HL-60 (cell line): ENCODE measurements around the gene TMEM72.

Experiments
- DNase-seq, 2 experiments: peaks; one replicate each; pipeline ENCODE4 v3.0.0-alpha.2; 2010 to 2020; ENCODE audit warnings: low read depth in 1 of 2, low spot score in 1 of 2
- H3K27ac ChIP-seq: fragments of 250-450 bp; sonication (Bioruptor Pico); replicated peaks from 2 replicates; pipeline ENCODE4 v1.5.1; 2020; ENCODE audit warnings: mild to moderate bottlenecking, moderate library complexity
- H3K27me3 ChIP-seq: fragments of 250-450 bp; sonication (Bioruptor Pico); 2 replicates; pipeline ENCODE4 v1.5.1; 2021; ENCODE audit warnings: mild to moderate bottlenecking, moderate library complexity; ENCODE audit not compliant: insufficient read depth, poor library complexity, severe bottlenecking
- H3K4me3 ChIP-seq: replicated peaks from 2 replicates; pipeline ENCODE4 v1.5.1; 2011; ENCODE audit warnings: mild to moderate bottlenecking, control low read depth, low read length; ENCODE audit not compliant: insufficient read depth
- CTCF ChIP-seq: IDR thresholded peaks from one replicate; pipeline ENCODE4 v1.5.1; 2011; ENCODE audit warnings: low read length, control low read depth, inconsistent platforms; ENCODE audit not compliant: insufficient read depth
- GABPA ChIP-seq: IDR thresholded peaks from 2 replicates; pipeline ENCODE4 v1.6.1; 2012; ENCODE audit warnings: low read depth
- POLR2AphosphoS5 ChIP-seq: IDR thresholded peaks from 2 replicates; pipeline ENCODE4 v1.6.1; 2012; ENCODE audit warnings: low read depth
- SPI1 ChIP-seq: IDR thresholded peaks from 2 replicates; pipeline ENCODE4 v1.6.1; 2012; ENCODE audit warnings: low read depth, mild to moderate bottlenecking, borderline replicate concordance
- TF ChIP-seq, protein P1 (sequence below): IDR thresholded peaks from 2 replicates; pipeline ENCODE4 v1.6.1; 2012; ENCODE audit warnings: low read depth; ENCODE audit not compliant: insufficient replicate concordance

The TMEM72 gene

GRCh38 chr10:44931621-44932516, 20.7 kb downstream of the TMEM72 start:
- Histone ChIP-seq H3K4me3 (no peak overlapping the region), H3K27me3 (no peaks in the 10 kb centered on the region), H3K27ac (no peak overlapping the region)
- no peak for DNase-seq
- no peak for TF ChIP-seq CTCF
- no peak for TF ChIP-seq GABPA
- TF ChIP-seq, protein P1, sequence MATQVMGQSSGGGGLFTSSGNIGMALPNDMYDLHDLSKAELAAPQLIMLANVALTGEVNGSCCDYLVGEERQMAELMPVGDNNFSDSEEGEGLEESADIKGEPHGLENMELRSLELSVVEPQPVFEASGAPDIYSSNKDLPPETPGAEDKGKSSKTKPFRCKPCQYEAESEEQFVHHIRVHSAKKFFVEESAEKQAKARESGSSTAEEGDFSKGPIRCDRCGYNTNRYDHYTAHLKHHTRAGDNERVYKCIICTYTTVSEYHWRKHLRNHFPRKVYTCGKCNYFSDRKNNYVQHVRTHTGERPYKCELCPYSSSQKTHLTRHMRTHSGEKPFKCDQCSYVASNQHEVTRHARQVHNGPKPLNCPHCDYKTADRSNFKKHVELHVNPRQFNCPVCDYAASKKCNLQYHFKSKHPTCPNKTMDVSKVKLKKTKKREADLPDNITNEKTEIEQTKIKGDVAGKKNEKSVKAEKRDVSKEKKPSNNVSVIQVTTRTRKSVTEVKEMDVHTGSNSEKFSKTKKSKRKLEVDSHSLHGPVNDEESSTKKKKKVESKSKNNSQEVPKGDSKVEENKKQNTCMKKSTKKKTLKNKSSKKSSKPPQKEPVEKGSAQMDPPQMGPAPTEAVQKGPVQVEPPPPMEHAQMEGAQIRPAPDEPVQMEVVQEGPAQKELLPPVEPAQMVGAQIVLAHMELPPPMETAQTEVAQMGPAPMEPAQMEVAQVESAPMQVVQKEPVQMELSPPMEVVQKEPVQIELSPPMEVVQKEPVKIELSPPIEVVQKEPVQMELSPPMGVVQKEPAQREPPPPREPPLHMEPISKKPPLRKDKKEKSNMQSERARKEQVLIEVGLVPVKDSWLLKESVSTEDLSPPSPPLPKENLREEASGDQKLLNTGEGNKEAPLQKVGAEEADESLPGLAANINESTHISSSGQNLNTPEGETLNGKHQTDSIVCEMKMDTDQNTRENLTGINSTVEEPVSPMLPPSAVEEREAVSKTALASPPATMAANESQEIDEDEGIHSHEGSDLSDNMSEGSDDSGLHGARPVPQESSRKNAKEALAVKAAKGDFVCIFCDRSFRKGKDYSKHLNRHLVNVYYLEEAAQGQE: no peak
- no peak for TF ChIP-seq POLR2AphosphoS5
- no peak for TF ChIP-seq SPI1

- Histone ChIP-seq H3K27me3 (no peaks in the 10 kb centered on the region), H3K4me3 (no peak overlapping the region), H3K27ac (peak overlapping the region; percentile 36; the same call in 1 of the 2 replicates)
- peak; percentile 68 to 91 for DNase-seq
- peak; percentile 96 for TF ChIP-seq CTCF
- TF ChIP-seq, protein P1: no peak
Observed at GRCh38 chr10:44932517-44933450, 21.6 kb downstream of the TMEM72 start.

- no peak for TF ChIP-seq POLR2AphosphoS5
- TF ChIP-seq CTCF: no peak
- TF ChIP-seq, protein P1: no peak
- no peak for TF ChIP-seq SPI1
- no peak for TF ChIP-seq GABPA
- peak overlapping the region; percentile 36; the same call in 1 of the 2 replicates for H3K27ac ChIP-seq
- no peaks in the 10 kb centered on the region for H3K27me3 ChIP-seq
- no peak for DNase-seq
- H3K4me3 ChIP-seq: no peak overlapping the region
Observed at GRCh38 chr10:44933451-44934321, 22.5 kb downstream of the TMEM72 start.
